SK-N-SH treated with all-trans-retinoic acid at 6 μM for 48 hours (cell line): ENCODE measurements around the gene LEPR.

Experiments
- ARNTL ChIP-seq: fragments of 450-650 bp; formaldehyde crosslinking; IDR thresholded peaks from 2 replicates; pipeline ENCODE4 v1.5.0; 2020; ENCODE audit warnings: low read depth, mild to moderate bottlenecking, moderate library complexity, borderline replicate concordance
- BACH2 ChIP-seq: fragments of 250-450 bp; sonication (Bioruptor Pico); IDR thresholded peaks from 2 replicates; pipeline ENCODE4 v1.9.0; 2021; ENCODE audit warnings: mild to moderate bottlenecking, borderline replicate concordance
- PPARA ChIP-seq: fragments of 250-450 bp; sonication (Bioruptor Pico); IDR thresholded peaks from 2 replicates; pipeline ENCODE4 v1.5.0; 2020; ENCODE audit warnings: mild to moderate bottlenecking, borderline replicate concordance
- TOX ChIP-seq: fragments of 250-450 bp; sonication (Bioruptor Pico); IDR thresholded peaks from 2 replicates; pipeline ENCODE4 v1.8.0; 2021; ENCODE audit warnings: mild to moderate bottlenecking, moderate library complexity, borderline replicate concordance
- ZC3H10 ChIP-seq: fragments of 250-450 bp; sonication (Bioruptor Pico); IDR thresholded peaks from 2 replicates; pipeline ENCODE4 v1.5.1; 2021; ENCODE audit warnings: mild to moderate bottlenecking, moderate library complexity
- ZFP3 ChIP-seq: fragments of 250-450 bp; sonication (Bioruptor Pico); IDR thresholded peaks from 2 replicates; pipeline ENCODE4 v1.5.0; 2020; ENCODE audit warnings: mild to moderate bottlenecking, moderate library complexity
- ZFP30 ChIP-seq: fragments of 450-650 bp; formaldehyde crosslinking; IDR thresholded peaks from 2 replicates; pipeline ENCODE4 v1.5.0; 2022; ENCODE audit warnings: mild to moderate bottlenecking, moderate library complexity
- ZNF565 ChIP-seq: fragments of 450-650 bp; formaldehyde crosslinking; conservative IDR thresholded peaks from 2 replicates; pipeline ENCODE4 v1.5.0; 2020; ENCODE audit warnings: low read depth, mild to moderate bottlenecking, moderate library complexity
- ZNF70 ChIP-seq: fragments of 450-650 bp; formaldehyde crosslinking; IDR thresholded peaks from 2 replicates; pipeline ENCODE4 v1.5.0; 2020; ENCODE audit warnings: mild to moderate bottlenecking, moderate library complexity
- TF ChIP-seq, protein P1 (sequence below): fragments of 250-450 bp; sonication (Bioruptor Pico); IDR thresholded peaks from 2 replicates; pipeline ENCODE4 v1.5.1; 2020; ENCODE audit warnings: low read depth, mild to moderate bottlenecking, moderate library complexity
- TF ChIP-seq, protein P2 (sequence below): fragments of 250-450 bp; sonication (Bioruptor Pico); IDR thresholded peaks from 2 replicates; pipeline ENCODE4 v1.8.0; 2020; ENCODE audit warnings: mild to moderate bottlenecking, moderate library complexity, borderline replicate concordance
- TF ChIP-seq, protein P3 (sequence below): fragments of 250-450 bp; sonication (Bioruptor Pico); IDR thresholded peaks from 2 replicates; pipeline ENCODE4 v1.5.0; 2020; ENCODE audit warnings: mild to moderate bottlenecking, moderate library complexity
- TF ChIP-seq, protein P4 (sequence below): fragments of 250-450 bp; sonication (Bioruptor Pico); IDR thresholded peaks from 2 replicates; pipeline ENCODE4 v1.8.0; 2021; ENCODE audit warnings: low read depth, mild to moderate bottlenecking, moderate library complexity, borderline replicate concordance

DNA sequence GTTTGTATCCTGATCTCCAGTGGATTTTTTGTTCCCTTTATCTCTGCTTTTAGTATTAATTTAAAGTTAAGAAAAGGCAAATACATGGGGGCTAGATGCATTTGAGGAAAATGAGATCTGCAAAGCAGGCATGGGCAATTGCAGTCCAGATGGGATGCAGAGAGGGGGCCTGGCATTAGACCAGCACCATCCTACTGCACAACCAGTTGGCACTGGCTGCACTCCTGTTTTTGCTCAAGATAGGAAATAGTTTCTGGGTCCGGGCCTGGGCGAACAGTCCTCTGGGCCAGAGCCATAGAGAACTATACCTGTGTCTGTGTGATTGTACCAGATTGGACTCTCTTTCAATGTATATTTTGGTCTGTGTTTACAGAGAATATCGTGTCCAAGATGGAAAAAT, 34.0 kb upstream of the LEPR start:
- TF ChIP-seq PPARA (CRISPR knock-in tag) (no peak), ZFP3 (CRISPR knock-in tag) (no peak), TOX (CRISPR knock-in tag) (no peak), ZC3H10 (CRISPR knock-in tag) (no peak), ARNTL (CRISPR knock-in tag) (no peak), ZFP30 (CRISPR knock-in tag) (no peak), ZNF565 (CRISPR knock-in tag) (no peak), BACH2 (CRISPR knock-in tag) (no peak), ZNF70 (CRISPR knock-in tag) (no peak)
- TF ChIP-seq, protein P1, sequence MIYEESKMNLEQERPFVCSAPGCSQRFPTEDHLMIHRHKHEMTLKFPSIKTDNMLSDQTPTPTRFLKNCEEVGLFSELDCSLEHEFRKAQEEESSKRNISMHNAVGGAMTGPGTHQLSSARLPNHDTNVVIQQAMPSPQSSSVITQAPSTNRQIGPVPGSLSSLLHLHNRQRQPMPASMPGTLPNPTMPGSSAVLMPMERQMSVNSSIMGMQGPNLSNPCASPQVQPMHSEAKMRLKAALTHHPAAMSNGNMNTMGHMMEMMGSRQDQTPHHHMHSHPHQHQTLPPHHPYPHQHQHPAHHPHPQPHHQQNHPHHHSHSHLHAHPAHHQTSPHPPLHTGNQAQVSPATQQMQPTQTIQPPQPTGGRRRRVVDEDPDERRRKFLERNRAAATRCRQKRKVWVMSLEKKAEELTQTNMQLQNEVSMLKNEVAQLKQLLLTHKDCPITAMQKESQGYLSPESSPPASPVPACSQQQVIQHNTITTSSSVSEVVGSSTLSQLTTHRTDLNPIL (CRISPR knock-in tag) = no peak
- TF ChIP-seq, protein P2, sequence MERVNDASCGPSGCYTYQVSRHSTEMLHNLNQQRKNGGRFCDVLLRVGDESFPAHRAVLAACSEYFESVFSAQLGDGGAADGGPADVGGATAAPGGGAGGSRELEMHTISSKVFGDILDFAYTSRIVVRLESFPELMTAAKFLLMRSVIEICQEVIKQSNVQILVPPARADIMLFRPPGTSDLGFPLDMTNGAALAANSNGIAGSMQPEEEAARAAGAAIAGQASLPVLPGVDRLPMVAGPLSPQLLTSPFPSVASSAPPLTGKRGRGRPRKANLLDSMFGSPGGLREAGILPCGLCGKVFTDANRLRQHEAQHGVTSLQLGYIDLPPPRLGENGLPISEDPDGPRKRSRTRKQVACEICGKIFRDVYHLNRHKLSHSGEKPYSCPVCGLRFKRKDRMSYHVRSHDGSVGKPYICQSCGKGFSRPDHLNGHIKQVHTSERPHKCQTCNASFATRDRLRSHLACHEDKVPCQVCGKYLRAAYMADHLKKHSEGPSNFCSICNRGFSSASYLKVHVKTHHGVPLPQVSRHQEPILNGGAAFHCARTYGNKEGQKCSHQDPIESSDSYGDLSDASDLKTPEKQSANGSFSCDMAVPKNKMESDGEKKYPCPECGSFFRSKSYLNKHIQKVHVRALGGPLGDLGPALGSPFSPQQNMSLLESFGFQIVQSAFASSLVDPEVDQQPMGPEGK = no peak
- TF ChIP-seq, protein P3, sequence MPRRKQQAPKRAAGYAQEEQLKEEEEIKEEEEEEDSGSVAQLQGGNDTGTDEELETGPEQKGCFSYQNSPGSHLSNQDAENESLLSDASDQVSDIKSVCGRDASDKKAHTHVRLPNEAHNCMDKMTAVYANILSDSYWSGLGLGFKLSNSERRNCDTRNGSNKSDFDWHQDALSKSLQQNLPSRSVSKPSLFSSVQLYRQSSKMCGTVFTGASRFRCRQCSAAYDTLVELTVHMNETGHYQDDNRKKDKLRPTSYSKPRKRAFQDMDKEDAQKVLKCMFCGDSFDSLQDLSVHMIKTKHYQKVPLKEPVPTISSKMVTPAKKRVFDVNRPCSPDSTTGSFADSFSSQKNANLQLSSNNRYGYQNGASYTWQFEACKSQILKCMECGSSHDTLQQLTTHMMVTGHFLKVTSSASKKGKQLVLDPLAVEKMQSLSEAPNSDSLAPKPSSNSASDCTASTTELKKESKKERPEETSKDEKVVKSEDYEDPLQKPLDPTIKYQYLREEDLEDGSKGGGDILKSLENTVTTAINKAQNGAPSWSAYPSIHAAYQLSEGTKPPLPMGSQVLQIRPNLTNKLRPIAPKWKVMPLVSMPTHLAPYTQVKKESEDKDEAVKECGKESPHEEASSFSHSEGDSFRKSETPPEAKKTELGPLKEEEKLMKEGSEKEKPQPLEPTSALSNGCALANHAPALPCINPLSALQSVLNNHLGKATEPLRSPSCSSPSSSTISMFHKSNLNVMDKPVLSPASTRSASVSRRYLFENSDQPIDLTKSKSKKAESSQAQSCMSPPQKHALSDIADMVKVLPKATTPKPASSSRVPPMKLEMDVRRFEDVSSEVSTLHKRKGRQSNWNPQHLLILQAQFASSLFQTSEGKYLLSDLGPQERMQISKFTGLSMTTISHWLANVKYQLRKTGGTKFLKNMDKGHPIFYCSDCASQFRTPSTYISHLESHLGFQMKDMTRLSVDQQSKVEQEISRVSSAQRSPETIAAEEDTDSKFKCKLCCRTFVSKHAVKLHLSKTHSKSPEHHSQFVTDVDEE (CRISPR knock-in tag) = no peak
- TF ChIP-seq, protein P4, sequence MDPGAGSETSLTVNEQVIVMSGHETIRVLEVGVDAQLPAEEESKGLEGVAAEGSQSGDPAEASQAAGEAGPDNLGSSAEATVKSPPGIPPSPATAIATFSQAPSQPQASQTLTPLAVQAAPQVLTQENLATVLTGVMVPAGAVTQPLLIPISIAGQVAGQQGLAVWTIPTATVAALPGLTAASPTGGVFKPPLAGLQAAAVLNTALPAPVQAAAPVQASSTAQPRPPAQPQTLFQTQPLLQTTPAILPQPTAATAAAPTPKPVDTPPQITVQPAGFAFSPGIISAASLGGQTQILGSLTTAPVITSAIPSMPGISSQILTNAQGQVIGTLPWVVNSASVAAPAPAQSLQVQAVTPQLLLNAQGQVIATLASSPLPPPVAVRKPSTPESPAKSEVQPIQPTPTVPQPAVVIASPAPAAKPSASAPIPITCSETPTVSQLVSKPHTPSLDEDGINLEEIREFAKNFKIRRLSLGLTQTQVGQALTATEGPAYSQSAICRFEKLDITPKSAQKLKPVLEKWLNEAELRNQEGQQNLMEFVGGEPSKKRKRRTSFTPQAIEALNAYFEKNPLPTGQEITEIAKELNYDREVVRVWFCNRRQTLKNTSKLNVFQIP (CRISPR knock-in tag) = no peak
